ENCODE results near the gene NFATC2.

- TF ChIP-seq EZH2 (IDR thresholded peaks at IDR 0.05; ENCODE audit: low read depth) (no peak), CTCF (conservative IDR thresholded peaks at IDR 0.05) (no peak)
Observed at GRCh38 chr20:51500311-51500710, 42.2 kb downstream of the NFATC2 start.

All from PC-9 (cell line).